Limb (tissue), 2 donors: Measurements from ENCODE around the gene KMT2B.

ENCODE experiments used
- DNase-seq, 2 donors: peaks; one replicate each; pipeline ENCODE4 v3.0.0-alpha.2; 2016; ENCODE audit errors: extremely low spot score in 2 of 2

KMT2B gene

DNA sequence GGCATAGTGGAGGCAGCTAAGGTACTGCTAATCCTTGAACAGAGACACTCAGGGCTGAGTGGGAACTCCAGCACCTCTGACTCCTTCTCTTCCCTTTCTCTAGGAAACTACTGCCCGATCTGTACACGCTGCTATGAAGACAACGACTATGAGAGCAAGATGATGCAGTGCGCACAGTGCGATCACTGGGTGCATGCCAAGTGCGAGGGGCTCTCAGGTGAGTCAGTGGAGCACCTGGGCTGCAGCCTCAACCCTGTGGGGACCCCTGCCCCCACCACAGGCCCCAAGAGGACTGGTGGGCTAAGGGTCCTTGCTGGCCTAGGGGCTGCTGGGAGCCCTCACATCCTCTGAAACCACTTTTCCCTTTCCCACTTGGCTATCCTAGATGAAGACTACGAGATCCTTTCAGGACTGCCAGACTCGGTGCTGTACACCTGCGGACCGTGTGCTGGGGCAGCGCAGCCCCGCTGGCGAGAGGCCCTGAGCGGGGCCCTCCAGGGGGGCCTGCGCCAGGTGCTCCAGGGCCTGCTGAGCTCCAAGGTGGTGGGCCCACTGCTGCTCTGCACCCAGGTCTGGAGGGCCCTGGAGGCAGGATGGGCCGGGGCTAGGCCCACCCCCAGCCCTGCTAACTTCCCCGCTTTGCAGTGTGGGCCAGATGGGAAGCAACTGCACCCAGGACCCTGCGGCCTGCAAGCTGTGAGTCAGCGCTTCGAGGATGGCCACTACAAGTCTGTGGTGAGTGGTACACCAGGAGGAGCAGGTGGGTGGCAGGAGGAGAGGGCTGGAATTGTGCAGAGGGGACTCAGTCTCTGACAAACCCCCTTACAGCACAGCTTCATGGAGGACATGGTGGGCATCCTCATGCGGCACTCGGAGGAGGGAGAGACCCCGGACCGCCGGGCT, 9.5 kb downstream of the KMT2B start:
- no peak for DNase-seq

GRCh38 chr19:35727956-35728706, 10.3 kb downstream of the KMT2B start:
- DNase-seq, result no peak

DNA sequence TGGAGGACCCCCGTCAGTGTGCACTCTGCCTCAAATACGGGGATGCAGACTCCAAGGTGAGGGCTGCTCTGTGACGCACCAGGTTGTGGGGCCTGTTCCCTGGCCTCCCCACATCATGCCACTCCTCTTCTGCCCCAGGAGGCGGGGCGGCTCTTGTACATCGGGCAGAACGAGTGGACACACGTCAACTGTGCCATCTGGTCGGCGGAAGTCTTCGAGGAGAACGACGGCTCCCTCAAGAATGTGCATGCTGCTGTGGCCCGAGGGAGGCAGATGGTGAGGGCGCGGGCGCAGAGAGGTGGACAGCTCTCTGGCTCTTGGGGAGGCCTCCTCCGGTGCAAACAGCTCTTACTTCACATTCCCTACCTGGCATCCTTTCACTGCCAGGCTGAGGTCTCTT, 11.2 kb downstream of the KMT2B start:
- no peak for DNase-seq

DNA sequence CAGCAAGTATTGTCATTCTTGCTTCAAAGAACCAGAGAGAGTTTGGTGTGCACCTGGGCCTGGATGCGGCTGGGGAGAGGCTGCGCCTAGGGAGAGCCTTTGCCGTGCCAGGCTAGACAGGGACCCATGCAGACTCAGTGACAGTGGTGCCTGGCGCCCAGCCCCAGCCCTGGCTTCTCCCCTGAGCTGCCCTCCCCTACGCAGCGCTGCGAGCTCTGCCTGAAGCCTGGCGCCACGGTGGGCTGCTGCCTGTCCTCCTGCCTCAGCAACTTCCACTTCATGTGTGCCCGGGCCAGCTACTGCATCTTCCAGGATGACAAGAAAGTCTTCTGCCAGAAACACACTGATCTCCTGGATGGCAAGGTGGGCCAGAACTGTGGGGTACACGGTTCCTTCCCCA, 12.0 kb downstream of the KMT2B start:
- DNase-seq, result no peak

DNA sequence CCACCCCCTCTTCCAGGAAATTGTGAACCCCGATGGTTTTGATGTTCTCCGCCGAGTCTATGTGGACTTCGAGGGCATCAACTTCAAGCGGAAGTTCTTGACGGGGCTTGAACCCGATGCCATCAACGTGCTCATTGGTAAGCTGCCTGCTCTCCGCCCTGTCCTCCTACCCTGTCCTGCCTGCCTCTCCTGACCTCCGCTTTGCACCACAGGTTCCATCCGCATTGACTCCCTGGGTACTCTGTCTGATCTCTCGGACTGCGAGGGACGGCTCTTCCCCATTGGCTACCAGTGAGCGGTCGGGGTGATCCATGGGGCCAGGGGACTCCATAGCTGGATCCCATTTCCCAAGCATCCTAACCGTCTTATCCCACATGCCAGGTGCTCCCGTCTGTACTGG, 12.5 kb downstream of the KMT2B start:
- DNase-seq, result no peak

GRCh38 chr19:35731353-35731752, 13.6 kb downstream of the KMT2B start:
- DNase-seq, result no peak

DNA sequence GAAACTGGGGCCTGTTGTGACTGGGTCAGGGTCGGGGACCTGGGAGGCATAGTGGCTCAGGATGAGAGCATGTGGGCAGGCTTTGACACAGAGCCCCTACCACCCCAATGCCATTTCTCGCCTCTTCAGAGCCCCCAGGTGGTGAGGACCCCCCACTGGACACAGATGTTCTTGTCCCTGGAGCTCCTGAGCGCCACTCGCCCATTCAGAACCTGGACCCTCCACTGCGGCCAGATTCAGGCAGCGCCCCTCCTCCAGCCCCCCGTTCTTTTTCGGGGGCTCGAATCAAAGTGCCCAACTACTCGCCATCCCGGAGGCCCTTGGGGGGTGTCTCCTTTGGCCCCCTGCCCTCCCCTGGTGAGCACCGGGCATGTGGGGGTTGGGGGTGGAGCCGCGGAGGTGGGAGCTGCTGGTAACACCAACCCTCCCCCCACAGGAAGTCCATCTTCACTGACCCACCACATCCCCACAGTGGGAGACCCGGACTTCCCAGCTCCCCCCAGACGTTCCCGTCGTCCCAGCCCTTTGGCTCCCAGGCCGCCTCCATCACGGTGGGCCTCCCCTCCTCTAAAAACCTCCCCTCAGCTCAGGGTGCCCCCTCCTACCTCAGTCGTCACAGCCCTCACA, 14.1 kb downstream of the KMT2B start:
- no peak for DNase-seq

DNA sequence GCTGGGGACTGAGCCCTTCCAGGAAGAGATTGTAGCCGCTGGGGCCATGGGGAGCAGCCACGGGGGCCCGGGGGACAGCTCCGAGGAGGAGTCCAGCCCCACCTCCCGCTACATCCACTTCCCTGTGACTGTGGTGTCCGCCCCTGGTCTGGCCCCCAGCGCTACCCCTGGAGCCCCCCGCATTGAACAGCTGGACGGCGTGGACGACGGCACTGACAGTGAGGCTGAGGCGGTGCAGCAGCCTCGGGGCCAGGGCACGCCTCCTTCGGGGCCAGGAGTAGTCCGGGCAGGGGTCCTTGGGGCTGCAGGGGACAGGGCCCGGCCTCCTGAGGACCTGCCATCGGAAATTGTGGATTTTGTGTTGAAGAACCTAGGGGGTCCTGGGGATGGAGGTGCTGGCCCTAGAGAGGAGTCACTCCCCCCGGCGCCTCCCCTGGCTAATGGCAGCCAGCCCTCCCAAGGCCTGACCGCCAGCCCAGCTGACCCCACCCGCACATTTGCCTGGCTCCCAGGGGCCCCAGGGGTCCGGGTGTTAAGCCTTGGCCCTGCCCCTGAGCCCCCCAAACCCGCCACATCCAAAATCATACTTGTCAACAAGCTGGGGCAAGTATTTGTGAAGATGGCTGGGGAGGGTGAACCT, 14.9 kb downstream of the KMT2B start:
- no peak for DNase-seq

DNA sequence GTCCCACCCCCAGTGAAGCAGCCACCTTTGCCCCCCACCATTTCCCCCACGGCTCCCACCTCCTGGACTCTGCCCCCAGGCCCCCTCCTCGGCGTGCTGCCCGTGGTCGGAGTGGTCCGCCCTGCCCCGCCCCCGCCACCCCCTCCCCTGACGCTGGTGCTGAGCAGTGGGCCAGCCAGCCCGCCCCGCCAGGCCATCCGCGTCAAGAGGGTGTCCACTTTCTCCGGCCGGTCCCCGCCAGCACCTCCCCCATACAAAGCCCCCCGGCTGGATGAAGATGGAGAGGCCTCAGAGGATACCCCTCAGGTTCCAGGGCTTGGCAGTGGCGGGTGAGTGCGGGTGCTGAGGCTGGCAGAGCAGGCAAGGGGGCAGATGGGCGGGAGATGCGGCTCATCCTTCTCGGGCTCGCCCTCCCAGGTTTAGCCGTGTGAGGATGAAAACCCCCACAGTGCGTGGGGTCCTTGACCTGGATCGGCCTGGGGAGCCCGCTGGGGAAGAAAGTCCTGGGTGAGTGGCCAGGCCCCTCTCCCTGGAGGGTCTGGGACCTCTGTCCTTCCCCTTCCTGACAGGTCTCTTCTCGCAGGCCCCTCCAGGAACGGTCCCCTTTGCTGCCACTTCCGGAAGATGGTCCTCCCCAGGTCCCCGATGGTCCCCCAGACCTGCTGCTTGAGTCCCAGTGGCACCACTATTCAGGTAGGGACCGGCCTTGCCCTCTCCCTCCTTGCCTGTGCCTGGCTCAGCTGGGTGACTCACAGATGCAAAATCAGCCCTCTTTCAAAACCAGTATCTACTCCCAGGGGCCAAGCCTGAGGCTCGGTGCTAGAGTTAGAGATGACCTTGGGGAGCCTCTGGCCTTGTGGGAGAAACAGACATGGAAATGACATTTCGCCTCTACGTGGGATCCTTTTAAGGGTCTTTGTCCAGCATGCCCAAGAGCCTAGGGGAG, 15.7 kb downstream of the KMT2B start:
- no peak for DNase-seq

- DNase-seq, result no peak
Measured at GRCh38 chr19:35734273-35734672, 16.5 kb downstream of the KMT2B start.

- DNase-seq, result no peak
Measured at GRCh38 chr19:35734889-35735288, 17.1 kb downstream of the KMT2B start.

DNA sequence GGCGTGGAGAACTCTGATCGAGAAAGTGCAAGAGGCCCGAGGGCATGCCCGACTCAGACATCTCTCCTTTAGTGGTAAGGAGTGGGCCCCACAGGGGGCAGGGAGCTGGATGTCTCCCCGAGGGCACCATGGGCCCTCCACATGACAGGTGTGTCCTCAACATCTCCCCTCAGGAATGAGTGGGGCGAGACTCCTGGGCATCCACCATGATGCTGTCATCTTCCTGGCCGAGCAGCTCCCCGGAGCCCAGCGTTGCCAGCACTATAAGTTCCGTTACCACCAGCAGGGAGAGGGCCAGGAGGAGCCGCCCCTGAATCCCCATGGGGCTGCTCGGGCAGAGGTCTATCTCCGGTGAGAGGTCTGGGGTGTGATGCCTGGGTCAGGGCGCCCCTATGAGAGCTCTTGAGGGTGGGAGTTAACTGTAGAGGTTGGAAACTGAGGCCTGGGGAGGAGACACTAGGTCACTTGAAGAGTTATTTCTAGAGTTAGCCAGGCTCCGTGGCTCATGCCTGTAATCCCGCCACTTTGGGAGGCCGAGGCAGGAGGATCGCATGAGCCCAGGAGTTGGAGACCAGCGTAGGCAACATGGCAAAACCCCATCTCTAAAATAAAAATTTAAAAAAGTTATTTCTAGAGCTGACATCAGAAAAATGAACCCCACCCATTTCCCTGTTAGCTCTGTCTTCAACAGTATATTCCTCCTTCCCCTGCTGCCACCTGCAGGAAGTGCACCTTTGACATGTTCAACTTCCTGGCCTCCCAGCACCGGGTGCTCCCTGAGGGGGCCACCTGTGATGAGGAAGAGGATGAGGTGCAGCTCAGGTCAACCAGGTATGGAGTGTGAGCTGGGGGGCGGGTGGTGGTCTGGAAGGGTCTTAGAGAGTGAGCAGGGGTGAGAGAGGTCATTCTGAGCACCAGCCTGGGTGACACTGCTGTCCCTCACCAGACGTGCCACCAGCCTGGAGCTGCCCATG, 19.4 kb downstream of the KMT2B start:
- DNase-seq, result no peak

DNA sequence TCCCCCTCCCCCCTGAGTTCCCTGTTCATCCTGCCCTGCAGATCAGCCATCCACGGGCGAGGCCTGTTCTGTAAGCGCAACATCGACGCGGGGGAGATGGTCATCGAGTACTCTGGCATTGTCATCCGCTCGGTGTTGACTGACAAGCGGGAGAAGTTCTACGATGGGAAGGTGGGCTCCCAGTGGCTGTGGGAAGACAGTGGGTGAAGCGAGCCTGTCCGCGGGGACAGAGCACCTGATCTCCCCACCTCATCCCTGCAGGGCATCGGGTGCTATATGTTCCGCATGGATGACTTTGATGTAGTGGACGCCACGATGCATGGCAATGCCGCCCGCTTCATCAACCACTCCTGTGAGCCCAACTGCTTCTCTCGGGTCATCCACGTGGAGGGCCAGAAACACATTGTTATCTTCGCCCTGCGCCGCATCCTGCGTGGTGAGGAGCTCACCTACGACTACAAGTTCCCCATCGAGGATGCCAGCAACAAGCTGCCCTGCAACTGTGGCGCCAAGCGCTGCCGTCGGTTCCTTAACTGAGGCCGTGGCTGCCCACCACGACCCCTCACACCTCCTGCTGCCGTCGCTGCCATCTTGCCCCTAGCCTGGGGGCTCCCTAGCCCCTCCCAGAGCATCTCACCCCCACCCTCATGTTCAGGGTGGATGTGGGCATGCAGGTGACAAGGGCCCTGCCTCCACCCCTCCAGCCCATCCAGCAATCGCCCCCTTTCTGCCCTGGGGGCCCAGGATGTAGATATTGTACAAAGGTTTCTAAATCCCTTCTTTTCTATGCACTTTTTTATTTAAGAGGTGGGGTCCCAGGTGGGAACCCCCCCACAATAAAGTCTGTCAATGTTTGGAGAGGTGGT, 20.5 kb downstream of the KMT2B start:
- no peak for DNase-seq

DNA sequence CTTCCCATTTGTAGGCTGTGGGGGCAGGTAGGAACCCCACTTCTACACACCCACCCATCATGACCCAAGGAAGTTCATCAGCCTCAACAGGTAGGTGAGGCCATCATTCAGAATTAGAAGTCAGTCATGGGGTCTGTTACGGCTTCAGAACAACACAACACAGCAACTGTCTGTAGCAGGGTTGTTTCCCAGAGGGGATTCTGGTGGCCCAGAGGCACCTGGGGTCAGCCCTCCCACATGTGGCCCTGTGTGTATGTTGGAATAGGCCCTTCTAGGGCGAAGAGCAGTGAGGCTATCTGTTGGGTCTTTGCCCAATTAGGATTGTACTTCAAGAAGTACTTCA, 21.1 kb downstream of the KMT2B start:
- DNase-seq, result no peak

DNA sequence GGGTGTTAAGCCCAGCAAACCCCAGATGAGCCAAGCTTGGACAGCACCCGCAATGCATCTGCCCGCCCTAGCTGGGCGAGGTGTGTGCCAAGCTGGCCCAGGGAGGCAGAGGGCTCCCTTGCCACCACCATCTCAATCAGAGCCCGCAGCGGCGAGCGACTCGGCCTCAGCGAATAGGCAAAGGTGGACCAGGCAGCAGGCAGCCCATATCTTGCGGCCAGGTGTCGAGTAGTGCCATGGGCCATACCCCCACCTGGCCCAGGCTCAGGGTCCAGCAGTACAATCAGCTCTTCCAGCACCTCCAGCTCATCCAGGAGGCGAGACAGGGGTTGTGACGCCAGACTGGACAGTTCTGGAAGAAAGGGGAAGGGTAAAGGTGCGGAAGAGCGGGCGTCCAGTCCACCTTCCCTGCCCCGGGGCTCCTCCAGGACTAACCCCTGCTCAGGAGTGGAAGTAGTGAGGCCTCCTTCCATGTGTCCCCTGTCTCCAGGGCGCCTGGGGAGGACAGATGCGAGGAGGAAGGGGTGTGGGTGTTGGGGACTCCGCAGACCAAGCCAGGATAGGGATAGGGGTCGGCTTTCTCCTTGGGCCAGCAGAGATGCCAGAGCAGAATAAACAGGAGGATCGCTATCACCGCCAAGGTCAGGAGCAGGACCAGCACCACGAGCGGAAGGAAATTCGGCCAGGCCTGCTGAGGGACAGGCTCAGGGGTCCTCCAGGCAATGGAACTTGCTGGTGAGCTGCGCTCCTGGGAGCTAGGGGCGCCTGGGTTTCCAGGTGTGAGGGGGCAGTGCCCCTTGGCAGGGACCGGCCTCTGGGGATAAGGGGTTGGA, 21.7 kb downstream of the KMT2B start:
- DNase-seq, result no peak

GRCh38 chr19:35740108-35740422, 22.3 kb downstream of the KMT2B start:
- DNase-seq, result no peak

GRCh38 chr19:35740423-35741202, 22.8 kb downstream of the KMT2B start:
- peak; percentile 97 to 98 for DNase-seq
